Breast epithelium (tissue), 4 donors: ENCODE data around the gene HIPK2. TPM values are rescaled to one million over a fixed set of nuclear protein-coding genes. Genes with fewer than 3 reads are reported as not detected.

Source experiments
- DNase-seq, 2 donors: peaks; one replicate each; pipeline ENCODE4 v3.0.0-alpha.2; 2019; ENCODE audit warnings: low spot score in 2 of 2
- H3K27ac ChIP-seq, 2 donors: fragments of 200-600 bp; sonication (generic) in 1 of 2; one replicate each; pipeline ENCODE4 v1.5.1; 2016 to 2019; ENCODE audit warnings: mild to moderate bottlenecking in 1 of 2
- H3K27me3 ChIP-seq, 2 donors: fragments of 200-600 bp; sonication (generic) in 1 of 2; one replicate each; pipeline versions ENCODE4 v1.5.1 to v1.6.0; 2017 to 2019; ENCODE audit warnings: control low read depth in 1 of 2, mild to moderate bottlenecking in 1 of 2
- H3K36me3 ChIP-seq: fragments of 200-600 bp; one replicate; pipeline ENCODE4 v1.5.1; 2019
- H3K4me1 ChIP-seq, 2 donors: fragments of 200-600 bp; sonication (generic); one replicate each; pipeline ENCODE4 v1.5.1; 2016 to 2019; ENCODE audit warnings: control low read depth in 1 of 2
- H3K4me3 ChIP-seq, 3 donors: fragments of 200-600 bp; sonication (generic); 1 replicate in 2 of 3; 2 replicates in 1 of 3; pipeline ENCODE4 v1.5.1; 2016 to 2019; ENCODE audit warnings: mild to moderate bottlenecking in 3 of 3, moderate library complexity in 2 of 3
- H3K9me3 ChIP-seq, 2 donors: fragments of 200-600 bp; sonication (generic) in 1 of 2; one replicate each; pipeline ENCODE4 v1.5.1; 2016 to 2019; ENCODE audit warnings: control low read depth in 1 of 2
- POLR2A ChIP-seq: fragments of 450-650 bp; IDR thresholded peaks from one replicate; pipeline ENCODE4 v1.6.1; 2016; ENCODE audit warnings: antibody characterized with exemption, mild to moderate bottlenecking, moderate library complexity
- POLR2AphosphoS5 ChIP-seq, 3 donors: sonication (generic); formaldehyde crosslinking; IDR thresholded peaks; one replicate each; pipeline ENCODE4 v1.6.1; 2017; ENCODE audit warnings: antibody characterized with exemption in 3 of 3
- intact Hi-C: fragments of 100-400 bp; cut with DNase I; formaldehyde crosslinking; loops from one replicate; pipeline ENCODE4 v1.15.1; 2023; ENCODE audit warnings: low total_unique reads
- total RNA-seq, 3 donors: library from RNA; depleted of rRNA; stranded (reverse); fragments of >200 nt; gene quantifications; one replicate each; pipeline ENCODE4 v1.1.0, GENCODE V29; 2016
- TF ChIP-seq, protein P1 (sequence below), 3 donors: fragments of 450-650 bp; IDR thresholded peaks; one replicate each; pipeline ENCODE4 v1.5.1; 2016 to 2017; ENCODE audit warnings: antibody characterized with exemption in 3 of 3, mild to moderate bottlenecking in 3 of 3, moderate library complexity in 3 of 3

Gene HIPK2
- total RNA-seq, 3 donors from 2014 or later = 26.4 to 31.8 (median 31.1) TPM

GRCh38 chr7:139576179-139576973, 201.4 kb downstream of the HIPK2 start:
- no peak overlapping the region for H3K4me3 ChIP-seq
- no peaks in the 10 kb centered on the region for H3K4me1 ChIP-seq
- H3K27me3 ChIP-seq = no peaks in the 10 kb centered on the region
- peaks cover 8% of the 10 kb centered on the region for H3K36me3 ChIP-seq
- no peaks in the 10 kb centered on the region for H3K9me3 ChIP-seq
- no peak overlapping the region for H3K27ac ChIP-seq
- TF ChIP-seq POLR2AphosphoS5 (IDR thresholded peaks at IDR 0.05) = no peak
- no peak for TF ChIP-seq POLR2A
- TF ChIP-seq, protein P1, sequence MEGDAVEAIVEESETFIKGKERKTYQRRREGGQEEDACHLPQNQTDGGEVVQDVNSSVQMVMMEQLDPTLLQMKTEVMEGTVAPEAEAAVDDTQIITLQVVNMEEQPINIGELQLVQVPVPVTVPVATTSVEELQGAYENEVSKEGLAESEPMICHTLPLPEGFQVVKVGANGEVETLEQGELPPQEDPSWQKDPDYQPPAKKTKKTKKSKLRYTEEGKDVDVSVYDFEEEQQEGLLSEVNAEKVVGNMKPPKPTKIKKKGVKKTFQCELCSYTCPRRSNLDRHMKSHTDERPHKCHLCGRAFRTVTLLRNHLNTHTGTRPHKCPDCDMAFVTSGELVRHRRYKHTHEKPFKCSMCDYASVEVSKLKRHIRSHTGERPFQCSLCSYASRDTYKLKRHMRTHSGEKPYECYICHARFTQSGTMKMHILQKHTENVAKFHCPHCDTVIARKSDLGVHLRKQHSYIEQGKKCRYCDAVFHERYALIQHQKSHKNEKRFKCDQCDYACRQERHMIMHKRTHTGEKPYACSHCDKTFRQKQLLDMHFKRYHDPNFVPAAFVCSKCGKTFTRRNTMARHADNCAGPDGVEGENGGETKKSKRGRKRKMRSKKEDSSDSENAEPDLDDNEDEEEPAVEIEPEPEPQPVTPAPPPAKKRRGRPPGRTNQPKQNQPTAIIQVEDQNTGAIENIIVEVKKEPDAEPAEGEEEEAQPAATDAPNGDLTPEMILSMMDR (IDR thresholded peaks at IDR 0.05) = no peak
- intact Hi-C loops = no loop called here
- no peak for DNase-seq

GRCh38 chr7:139575338-139575680, 202.5 kb downstream of the HIPK2 start:
- Histone ChIP-seq H3K27ac (no peak overlapping the region), H3K4me1 (no peaks in the 10 kb centered on the region), H3K36me3 (peaks cover 8% of the 10 kb centered on the region), H3K4me3 (no peak overlapping the region), H3K27me3 (no peaks in the 10 kb centered on the region), H3K9me3 (no peaks in the 10 kb centered on the region)
- no peak for DNase-seq
- intact Hi-C loops = no loop called here
- no peak for TF ChIP-seq POLR2A
- TF ChIP-seq, protein P1 (IDR thresholded peaks at IDR 0.05) = no peak

DNA sequence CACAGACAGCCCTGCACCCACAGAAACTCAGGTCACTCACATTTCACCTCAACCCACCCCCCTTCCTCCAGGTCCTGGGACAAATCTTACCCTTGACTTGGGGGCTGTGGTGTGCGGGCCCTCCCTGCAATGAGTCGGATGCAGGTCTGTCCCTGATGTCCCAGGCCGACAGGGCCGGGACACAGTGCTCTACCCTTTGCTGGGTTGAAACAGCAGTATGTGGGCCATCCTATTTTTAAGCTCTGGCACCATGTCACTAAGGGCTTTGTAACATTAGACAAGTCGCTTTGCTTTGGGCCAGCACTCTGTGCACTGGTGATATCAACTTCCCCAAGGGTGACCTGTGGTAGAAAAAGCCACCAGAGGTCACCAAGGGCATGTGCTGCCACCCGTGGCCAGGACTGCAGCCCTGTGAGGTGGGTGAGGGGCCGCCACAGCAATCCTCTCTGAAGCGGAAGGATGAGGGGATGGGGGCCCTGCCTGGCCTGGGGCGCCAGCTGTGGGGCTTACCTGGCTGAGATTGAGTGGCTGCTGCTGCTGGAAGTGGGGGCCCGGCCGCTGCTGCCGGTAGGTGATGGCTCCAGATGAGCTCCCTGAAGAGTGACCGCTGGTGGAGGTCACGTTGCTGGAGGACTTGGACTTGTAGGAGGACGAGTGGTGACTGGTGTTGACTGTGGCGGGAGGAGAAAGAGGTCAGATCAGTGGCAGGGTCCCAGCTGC, 203.0 kb downstream of the HIPK2 start:
- no peaks in the 10 kb centered on the region for H3K9me3 ChIP-seq
- H3K36me3 ChIP-seq = peaks cover 8% of the 10 kb centered on the region
- DNase-seq = no peak
- TF ChIP-seq, protein P1 (IDR thresholded peaks at IDR 0.05) = no peak
- TF ChIP-seq POLR2A (no peak), POLR2AphosphoS5 (IDR thresholded peaks at IDR 0.05) (no peak)
- no peaks in the 10 kb centered on the region for H3K27me3 ChIP-seq
- intact Hi-C loops = no loop called here
- no peak overlapping the region for H3K4me3 ChIP-seq
- H3K27ac ChIP-seq = no peak overlapping the region
- H3K4me1 ChIP-seq = no peaks in the 10 kb centered on the region

DNA sequence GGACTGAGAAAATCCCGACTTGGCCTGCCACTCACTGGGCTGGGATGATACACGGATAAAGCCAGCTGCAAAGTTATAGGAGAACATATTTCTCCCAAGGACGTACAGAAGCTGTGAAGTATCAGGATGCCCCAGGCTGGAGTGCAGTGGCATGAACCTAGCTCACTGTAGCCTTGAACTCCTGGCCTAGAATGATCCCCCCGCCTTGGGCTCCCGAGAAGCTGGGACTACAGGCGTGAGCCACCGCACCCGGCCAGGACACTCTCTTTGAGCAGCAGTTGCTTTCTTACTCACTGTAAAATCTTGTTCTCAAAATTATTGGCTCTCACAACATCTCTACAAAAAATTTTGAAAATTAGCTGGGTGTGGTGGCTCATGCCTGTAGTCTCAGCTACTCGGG, 203.9 kb downstream of the HIPK2 start:
- DNase-seq = no peak
- no peak overlapping the region for H3K27ac ChIP-seq

More for the DNA sequence above, 203.9 kb downstream of the HIPK2 start:
- Histone ChIP-seq H3K9me3 (no peaks in the 10 kb centered on the region), H3K27me3 (no peaks in the 10 kb centered on the region), H3K4me1 (no peaks in the 10 kb centered on the region), H3K4me3 (no peak overlapping the region), H3K36me3 (peaks cover 8% of the 10 kb centered on the region)
- intact Hi-C loops = no loop called here
- TF ChIP-seq POLR2AphosphoS5 (IDR thresholded peaks at IDR 0.05) (no peak), POLR2A (no peak)
- TF ChIP-seq, protein P1 (IDR thresholded peaks at IDR 0.05) = no peak
